Osteocyte (in vitro differentiated cells): ENCODE data around the gene CIAO3. TPM values are rescaled to one million over a fixed set of nuclear protein-coding genes. Genes with fewer than 3 reads are reported as not detected.

ENCODE experiments used
- DNase-seq: peaks from one replicate; pipeline ENCODE4 v3.0.0; 2021; ENCODE audit warnings: mixed read lengths; ENCODE audit not compliant: unreplicated experiment; ENCODE audit errors: extremely low spot score
- H3K27ac Mint-ChIP-seq: one replicate; pipeline ENCODE4 v1.8.0; 2021; ENCODE audit warnings: mild to moderate bottlenecking, mixed read lengths; ENCODE audit not compliant: unreplicated experiment
- H3K27me3 Mint-ChIP-seq: one replicate; pipeline ENCODE4 v1.8.0; 2021; ENCODE audit warnings: mixed read lengths; ENCODE audit not compliant: unreplicated experiment
- H3K36me3 Mint-ChIP-seq: one replicate; pipeline ENCODE4 v1.8.0; 2021; ENCODE audit warnings: mixed read lengths; ENCODE audit not compliant: unreplicated experiment
- H3K4me1 Mint-ChIP-seq: one replicate; pipeline ENCODE4 v1.8.0; 2021; ENCODE audit warnings: mixed read lengths; ENCODE audit not compliant: unreplicated experiment
- H3K4me3 Mint-ChIP-seq: one replicate; pipeline ENCODE4 v1.8.0; 2021; ENCODE audit warnings: mild to moderate bottlenecking, moderate library complexity, mixed read lengths; ENCODE audit not compliant: unreplicated experiment
- H3K9me3 Mint-ChIP-seq: one replicate; pipeline ENCODE4 v1.8.0; 2021; ENCODE audit warnings: mixed read lengths; ENCODE audit not compliant: unreplicated experiment
- CTCF ChIP-seq: fragments of 200-600 bp; sonication (generic); IDR thresholded peaks from 2 replicates; pipeline ENCODE4 v1.5.0; 2021; ENCODE audit warnings: antibody characterized with exemption, mild to moderate bottlenecking, moderate library complexity
- total RNA-seq: library from RNA; stranded (reverse); gene quantifications from 2 replicates; pipeline ENCODE4 v1.2.1, GENCODE V29; 2021

Gene CIAO3
- total RNA-seq, 1 donor from 2014 or later: 31.4 TPM

GRCh38 chr16:682493-683395 is 58.1 kb downstream of the CIAO3 start:
- Mint-ChIP-seq H3K4me1 (peaks cover 23% of the 10 kb centered on the region), H3K4me3 (peak overlapping the region; percentile 71), H3K27me3 (no peaks in the 10 kb centered on the region), H3K27ac (no peak overlapping the region), H3K36me3 (peaks cover 14% of the 10 kb centered on the region), H3K9me3 (no peaks in the 10 kb centered on the region)
- TF ChIP-seq CTCF: no peak
- no peak for DNase-seq

DNA sequence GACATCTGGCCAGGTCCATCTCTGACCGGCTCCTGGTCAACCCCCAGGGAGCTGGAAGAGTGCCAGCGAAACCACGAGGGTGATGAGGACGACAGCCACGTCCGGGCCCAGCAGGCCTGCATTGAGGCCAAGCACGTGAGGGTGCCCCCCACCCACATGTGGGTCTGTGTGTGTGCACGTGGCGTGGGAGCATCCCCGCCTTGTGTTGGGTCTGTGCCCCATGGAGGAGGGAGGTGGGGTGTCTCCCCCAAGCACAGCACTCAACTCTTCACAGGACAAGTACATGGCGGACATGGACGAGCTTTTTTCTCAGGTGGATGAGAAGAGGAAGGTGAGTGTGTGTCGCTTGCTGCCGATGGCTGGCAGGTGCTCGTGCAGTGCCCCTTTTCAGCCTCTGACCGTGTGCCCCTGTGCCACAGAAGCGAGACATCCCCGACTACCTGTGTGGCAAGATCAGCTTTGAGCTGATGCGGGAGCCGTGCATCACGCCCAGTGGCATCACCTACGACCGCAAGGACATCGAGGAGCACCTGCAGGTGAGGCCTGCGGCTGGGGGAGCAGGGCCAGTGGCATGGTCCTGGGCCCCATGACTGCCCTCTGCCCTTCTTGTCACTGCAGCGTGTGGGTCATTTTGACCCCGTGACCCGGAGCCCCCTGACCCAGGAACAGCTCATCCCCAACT is 58.9 kb downstream of the CIAO3 start:
- peak overlapping the region; percentile 23 for H3K27ac Mint-ChIP-seq
- H3K9me3 Mint-ChIP-seq: no peaks in the 10 kb centered on the region
- peak overlapping the region; percentile 81 for H3K4me3 Mint-ChIP-seq
- H3K4me1 Mint-ChIP-seq: peaks cover 23% of the 10 kb centered on the region
- TF ChIP-seq CTCF: no peak
- peaks cover 14% of the 10 kb centered on the region for H3K36me3 Mint-ChIP-seq
- no peaks in the 10 kb centered on the region for H3K27me3 Mint-ChIP-seq
- no peak for DNase-seq

GRCh38 chr16:680967-681745 is 59.6 kb downstream of the CIAO3 start:
- no peak for DNase-seq
- no peaks in the 10 kb centered on the region for H3K27me3 Mint-ChIP-seq
- peak overlapping the region; percentile 81 for H3K4me3 Mint-ChIP-seq
- H3K4me1 Mint-ChIP-seq: peaks cover 22% of the 10 kb centered on the region
- peaks cover 13% of the 10 kb centered on the region for H3K36me3 Mint-ChIP-seq
- no peak for TF ChIP-seq CTCF
- H3K27ac Mint-ChIP-seq: peak overlapping the region; percentile 72
- H3K9me3 Mint-ChIP-seq: no peaks in the 10 kb centered on the region

DNA sequence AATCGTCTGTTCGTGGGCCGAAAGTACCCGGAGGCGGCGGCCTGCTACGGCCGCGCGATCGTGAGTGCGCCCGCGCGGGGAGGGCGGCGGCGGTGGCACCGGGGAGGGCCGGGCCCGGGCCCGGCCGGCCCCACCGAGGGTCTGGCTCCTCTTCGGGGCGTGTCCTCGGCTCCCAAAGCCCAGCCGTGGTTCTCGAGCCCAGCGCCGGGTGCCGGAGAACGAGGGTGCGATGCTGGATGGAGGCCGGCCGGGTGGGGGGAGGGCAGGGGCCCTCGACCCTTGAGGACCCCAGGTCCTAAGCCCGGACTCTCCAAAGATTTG is 60.2 kb downstream of the CIAO3 start:
- peak overlapping the region; percentile 72 for H3K27ac Mint-ChIP-seq
- peak overlapping the region; percentile 81 for H3K4me3 Mint-ChIP-seq
- peaks cover 11% of the 10 kb centered on the region for H3K36me3 Mint-ChIP-seq
- no peak for TF ChIP-seq CTCF
- H3K9me3 Mint-ChIP-seq: no peaks in the 10 kb centered on the region
- DNase-seq: no peak
- H3K4me1 Mint-ChIP-seq: peaks cover 21% of the 10 kb centered on the region
- no peaks in the 10 kb centered on the region for H3K27me3 Mint-ChIP-seq
